HEK293 (cell line): ENCODE data around the gene EI24.
A peak's percentile ranks its signal among the peaks of the same experiment; 100 is the strongest.

ENCODE experiments used
- BCL6B ChIP-seq: fragments of 450-650 bp; formaldehyde crosslinking; IDR thresholded peaks from 2 replicates; pipeline ENCODE4 v1.5.1; 2017; ENCODE audit warnings: missing biosample characterization, missing genetic modification characterization
- CTCF ChIP-seq: fragments of 450-650 bp; formaldehyde crosslinking; IDR thresholded peaks from 2 replicates; pipeline ENCODE4 v1.5.1; 2016; ENCODE audit warnings: missing biosample characterization, missing genetic modification characterization
- GFI1B ChIP-seq: fragments of 450-650 bp; formaldehyde crosslinking; IDR thresholded peaks from 2 replicates; pipeline ENCODE4 v1.5.1; 2016; ENCODE audit warnings: missing biosample characterization, missing genetic modification characterization
- GLIS1 ChIP-seq: fragments of 450-650 bp; formaldehyde crosslinking; IDR thresholded peaks from 2 replicates; pipeline ENCODE4 v1.5.1; 2016; ENCODE audit warnings: missing biosample characterization, missing genetic modification characterization
- KLF1 ChIP-seq: fragments of 450-650 bp; formaldehyde crosslinking; IDR thresholded peaks from 2 replicates; pipeline ENCODE4 v1.5.1; 2016; ENCODE audit warnings: missing biosample characterization, missing genetic modification characterization
- KLF10 ChIP-seq: fragments of 450-650 bp; IDR thresholded peaks from 2 replicates; pipeline ENCODE4 v1.5.1; 2018; ENCODE audit warnings: missing biosample characterization, mild to moderate bottlenecking, missing genetic modification characterization
- KLF17 ChIP-seq: fragments of 450-650 bp; formaldehyde crosslinking; IDR thresholded peaks from 2 replicates; pipeline ENCODE4 v1.5.1; 2016; ENCODE audit warnings: missing biosample characterization, missing genetic modification characterization
- MYNN ChIP-seq: fragments of 450-650 bp; formaldehyde crosslinking; IDR thresholded peaks from 2 replicates; pipeline ENCODE4 v1.5.1; 2016; ENCODE audit warnings: missing biosample characterization, missing genetic modification characterization, borderline replicate concordance
- OVOL3 ChIP-seq: fragments of 450-650 bp; formaldehyde crosslinking; IDR thresholded peaks from 2 replicates; pipeline ENCODE4 v1.5.1; 2016; ENCODE audit warnings: missing biosample characterization, missing genetic modification characterization
- PBX3 ChIP-seq: sonication (generic); formaldehyde crosslinking; IDR thresholded peaks from 2 replicates; pipeline ENCODE4 v1.8.1; 2022; ENCODE audit warnings: mild to moderate bottlenecking, moderate library complexity, missing genetic modification reagents
- PRDM4 ChIP-seq: fragments of 450-650 bp; formaldehyde crosslinking; IDR thresholded peaks from 2 replicates; pipeline ENCODE4 v1.5.1; 2017; ENCODE audit warnings: missing biosample characterization, missing genetic modification characterization
- SCRT1 ChIP-seq: fragments of 450-650 bp; formaldehyde crosslinking; IDR thresholded peaks from 2 replicates; pipeline ENCODE4 v1.5.1; 2016; ENCODE audit warnings: missing biosample characterization, missing genetic modification characterization, borderline replicate concordance
- TRIM28 ChIP-seq: IDR thresholded peaks from 2 replicates; pipeline ENCODE4 v1.6.1; 2011; ENCODE audit warnings: low read length, control low read depth, borderline replicate concordance
- ZBTB26 ChIP-seq: fragments of 450-650 bp; formaldehyde crosslinking; optimal IDR thresholded peaks from 2 replicates; pipeline ENCODE3; 2016; ENCODE audit warnings: missing biosample characterization, mild to moderate bottlenecking, missing genetic modification characterization
- ZNF138 ChIP-seq: fragments of 450-650 bp; formaldehyde crosslinking; IDR thresholded peaks from 2 replicates; pipeline ENCODE4 v1.5.1; 2016; ENCODE audit warnings: missing biosample characterization, missing genetic modification characterization, borderline replicate concordance
- ZNF155 ChIP-seq: fragments of 450-650 bp; formaldehyde crosslinking; IDR thresholded peaks from 2 replicates; pipeline ENCODE4 v1.5.1; 2016; ENCODE audit warnings: missing biosample characterization, missing genetic modification characterization
- ZNF223 ChIP-seq: fragments of 450-650 bp; formaldehyde crosslinking; IDR thresholded peaks from 2 replicates; pipeline ENCODE4 v1.5.1; 2016; ENCODE audit warnings: missing biosample characterization, missing genetic modification characterization
- ZNF335 ChIP-seq: fragments of 450-650 bp; formaldehyde crosslinking; conservative IDR thresholded peaks from 2 replicates; pipeline ENCODE4 v1.5.1; 2016; ENCODE audit warnings: missing biosample characterization, missing genetic modification characterization
- ZNF341 ChIP-seq: fragments of 450-650 bp; formaldehyde crosslinking; IDR thresholded peaks from 2 replicates; pipeline ENCODE4; 2016; ENCODE audit warnings: low read depth, missing biosample characterization, missing genetic modification characterization
- ZNF488 ChIP-seq: fragments of 450-650 bp; formaldehyde crosslinking; IDR thresholded peaks from 2 replicates; pipeline ENCODE4 v1.5.1; 2016; ENCODE audit warnings: missing biosample characterization, missing genetic modification characterization
- ZNF548 ChIP-seq: fragments of 450-650 bp; formaldehyde crosslinking; IDR thresholded peaks from 2 replicates; pipeline ENCODE4 v1.5.1; 2016; ENCODE audit warnings: missing biosample characterization, missing genetic modification characterization
- ZNF621 ChIP-seq: fragments of 450-650 bp; formaldehyde crosslinking; IDR thresholded peaks from 2 replicates; pipeline ENCODE4 v1.5.1; 2017; ENCODE audit warnings: missing biosample characterization, missing genetic modification characterization
- ZNF624 ChIP-seq: fragments of 450-650 bp; formaldehyde crosslinking; IDR thresholded peaks from 2 replicates; pipeline ENCODE4 v1.5.1; 2017; ENCODE audit warnings: missing biosample characterization, missing genetic modification characterization
- ZNF629 ChIP-seq: fragments of 450-650 bp; formaldehyde crosslinking; IDR thresholded peaks from 2 replicates; pipeline ENCODE4 v1.5.1; 2017; ENCODE audit warnings: missing biosample characterization, missing genetic modification characterization
- ZNF664 ChIP-seq: fragments of 450-650 bp; formaldehyde crosslinking; IDR thresholded peaks from 2 replicates; pipeline ENCODE4 v1.5.1; 2016; ENCODE audit warnings: missing biosample characterization, missing genetic modification characterization
- ZNF677 ChIP-seq: fragments of 450-650 bp; IDR thresholded peaks from 2 replicates; pipeline ENCODE4 v1.5.0; 2018; ENCODE audit warnings: missing biosample characterization, mild to moderate bottlenecking, missing genetic modification characterization, moderate library complexity
- ZNF704 ChIP-seq: fragments of 450-650 bp; formaldehyde crosslinking; IDR thresholded peaks from 2 replicates; pipeline ENCODE4 v1.5.1; 2016; ENCODE audit warnings: missing biosample characterization, missing genetic modification characterization
- ZNF843 ChIP-seq: fragments of 450-650 bp; formaldehyde crosslinking; IDR thresholded peaks from 2 replicates; pipeline ENCODE4 v1.5.1; 2016; ENCODE audit warnings: missing biosample characterization, missing genetic modification characterization

The EI24 gene

GRCh38 chr11:125568970-125569914, at the start of gene EI24 (continued):
- TF ChIP-seq CTCF, result peak; percentile 80
- TF ChIP-seq OVOL3, result no peak
- TF ChIP-seq ZNF223, result no peak
- TF ChIP-seq PRDM4 (tag by site-specific recombination), result no peak
- TF ChIP-seq KLF17, result no peak; the same call in 1 of the 2 replicates
- no peak for TF ChIP-seq SCRT1 (tag by site-specific recombination)
- TF ChIP-seq ZNF335 (tag by site-specific recombination), result peak; percentile 91
- no peak for TF ChIP-seq ZNF704 (tag by site-specific recombination)
- TF ChIP-seq ZNF621 (tag by site-specific recombination), result no peak
- no peak for TF ChIP-seq ZNF624 (tag by site-specific recombination)
- TF ChIP-seq ZNF843 (tag by site-specific recombination), result no peak
- TF ChIP-seq ZNF629 (tag by site-specific recombination), result peak; percentile 39; the same call in 1 of the 2 replicates
- no peak for TF ChIP-seq ZNF155 (tag by site-specific recombination)
- no peak for TF ChIP-seq TRIM28
- no peak for TF ChIP-seq ZNF488 (tag by site-specific recombination)
- no peak for TF ChIP-seq GFI1B (tag by site-specific recombination)
- TF ChIP-seq MYNN, result no peak
- no peak for TF ChIP-seq ZNF677 (tag by site-specific recombination)
- no peak for TF ChIP-seq ZNF138
- no peak for TF ChIP-seq PBX3 (CRISPR knock-in tag)
- peak; percentile 43; the same call in 1 of the 2 replicates for TF ChIP-seq GLIS1 (tag by site-specific recombination)
- TF ChIP-seq ZNF664 (tag by site-specific recombination), result no peak
- TF ChIP-seq KLF10 (tag by site-specific recombination), result 0 out of 2 replicates have a peak, but pooled peaks have one; percentile 18
- TF ChIP-seq ZNF548 (tag by site-specific recombination), result no peak
- TF ChIP-seq KLF1 (tag by site-specific recombination), result 0 out of 2 replicates have a peak, but pooled peaks have one; percentile 28
- no peak for TF ChIP-seq BCL6B (tag by site-specific recombination)
- TF ChIP-seq ZBTB26 (tag by site-specific recombination), result peak; percentile 78
- TF ChIP-seq ZNF341, result no peak
